Left renal pelvis (tissue), 4 donors: ENCODE measurements around the gene ADD1. TPM values are rescaled to one million over a fixed set of nuclear protein-coding genes. Genes with fewer than 3 reads are reported as not detected.
"Not testable (repeated sequence)": the region's sequence is repeated elsewhere in the genome, so short reads cannot be mapped to it uniquely, and the experiment has no call there.

Source experiments
- DNase-seq, 4 donors: peaks; one replicate each; pipeline ENCODE4 v3.0.0-alpha.2; 2013; ENCODE audit warnings: low read depth in 4 of 4, low spot score in 3 of 4
- polyA plus RNA-seq, 4 donors: library from polyadenylated mRNA; unstranded; fragments of 120-200 nt; gene quantifications; one replicate each; pipeline ENCODE4 v1.2.1, GENCODE V29; 2013; ENCODE audit not compliant: insufficient read length in 4 of 4

ADD1 gene
- polyA plus RNA-seq, 4 donors, result 246 to 304 (median 267) TPM

GRCh38 chr4:2914256-2915126, 70.8 kb downstream of the ADD1 start:
- no peak for DNase-seq

GRCh38 chr4:2915789-2916188, 72.1 kb downstream of the ADD1 start:
- DNase-seq, result no peak

- DNase-seq, result not testable (repeated sequence)
Measured at GRCh38 chr4:2916696-2917095, 73.1 kb downstream of the ADD1 start.

- not testable (repeated sequence) for DNase-seq
Measured at GRCh38 chr4:2918300-2918699, 74.7 kb downstream of the ADD1 start.

GRCh38 chr4:2918714-2919113, 75.1 kb downstream of the ADD1 start:
- not testable (repeated sequence) for DNase-seq

GRCh38 chr4:2922453-2923101, 78.9 kb downstream of the ADD1 start:
- not testable (repeated sequence) for DNase-seq

- no peak for DNase-seq
Measured at GRCh38 chr4:2923141-2923551, 79.5 kb downstream of the ADD1 start.

GRCh38 chr4:2923668-2924173, 80.1 kb downstream of the ADD1 start:
- DNase-seq, result no peak

GRCh38 chr4:2924286-2924685, 80.6 kb downstream of the ADD1 start:
- DNase-seq, result no peak

GRCh38 chr4:2924765-2925301, 81.2 kb downstream of the ADD1 start:
- DNase-seq, result no peak

GRCh38 chr4:2925496-2925895, 81.9 kb downstream of the ADD1 start:
- no peak for DNase-seq

GRCh38 chr4:2925931-2926860, 82.6 kb downstream of the ADD1 start:
- no peak for DNase-seq

- DNase-seq, result no peak
Measured at GRCh38 chr4:2927016-2927695, 83.5 kb downstream of the ADD1 start.

GRCh38 chr4:2927696-2928075, 84.0 kb downstream of the ADD1 start:
- no peak for DNase-seq

GRCh38 chr4:2928242-2929176, 84.9 kb downstream of the ADD1 start:
- DNase-seq, result no peak

- DNase-seq, result no peak
Measured at GRCh38 chr4:2929469-2929868, 85.8 kb downstream of the ADD1 start.

GRCh38 chr4:2930135-2930757, 86.6 kb downstream of the ADD1 start:
- DNase-seq, result no peak

GRCh38 chr4:2930758-2931511, 87.3 kb downstream of the ADD1 start:
- DNase-seq, result no peak
